ENCODE measurements around the gene SLC24A5.

The SLC24A5 gene

GRCh38 chr15:48112242-48112641 lies 8.5 kb upstream of the SLC24A5 start:
- DNase-seq: peak; percentile 9

GRCh38 chr15:48119277-48119676 lies 1.5 kb upstream of the SLC24A5 start:
- no peak for DNase-seq

GRCh38 chr15:48121849-48122248 lies 1.1 kb downstream of the SLC24A5 start:
- DNase-seq: no peak

DNA sequence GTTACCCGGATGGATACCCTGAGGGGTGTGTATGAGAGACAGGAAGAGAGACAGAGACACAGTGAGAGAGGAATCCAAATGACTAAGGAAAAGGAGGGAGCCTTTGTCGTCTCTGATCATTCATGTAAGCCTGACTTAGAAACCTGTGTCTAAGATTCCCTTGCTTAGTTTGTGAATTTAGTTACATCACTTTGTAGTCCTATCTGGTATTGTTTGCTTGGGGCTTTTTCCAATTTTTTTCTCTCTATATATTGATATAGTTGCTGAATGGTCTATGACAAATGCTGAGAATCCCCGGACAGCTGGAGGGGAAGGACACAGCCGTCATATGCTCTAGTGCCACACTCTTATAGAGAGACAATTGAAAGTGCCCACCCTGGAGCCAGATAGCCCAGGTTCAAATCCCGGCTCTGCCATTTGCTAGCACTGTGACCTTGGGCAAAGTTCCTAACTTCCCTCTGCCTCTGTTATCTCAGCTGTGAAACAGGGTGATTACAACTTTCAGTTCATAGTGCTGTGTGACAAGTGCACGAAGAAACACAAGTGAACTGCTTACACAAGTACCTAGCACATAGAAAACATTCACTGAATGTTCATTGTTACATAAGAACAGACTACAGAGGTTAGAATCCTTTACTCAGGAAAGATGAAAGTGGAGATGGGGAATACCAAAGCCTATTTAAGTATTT lies 6.0 kb downstream of the SLC24A5 start:
- no peak for DNase-seq

DNA sequence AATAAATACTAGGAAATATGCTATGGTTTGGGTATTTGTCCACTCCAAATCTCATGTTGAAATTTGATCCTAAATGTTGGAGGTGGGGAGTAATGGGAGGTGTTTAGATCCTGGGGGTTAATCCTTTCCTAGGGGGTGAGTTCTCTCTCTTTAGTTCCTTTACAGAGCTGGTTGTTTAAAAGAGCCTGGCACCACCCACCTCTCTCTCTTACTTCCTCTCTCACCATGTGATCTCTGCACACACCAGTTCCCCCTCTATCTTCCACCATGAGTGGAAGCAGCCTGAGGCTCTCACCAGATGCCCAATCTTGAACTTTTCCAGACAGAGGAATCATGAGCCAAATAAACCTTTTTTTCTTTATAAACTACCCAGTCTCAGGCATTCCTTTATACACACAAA lies 10.5 kb downstream of the SLC24A5 start:
- DNase-seq: no peak

DNA sequence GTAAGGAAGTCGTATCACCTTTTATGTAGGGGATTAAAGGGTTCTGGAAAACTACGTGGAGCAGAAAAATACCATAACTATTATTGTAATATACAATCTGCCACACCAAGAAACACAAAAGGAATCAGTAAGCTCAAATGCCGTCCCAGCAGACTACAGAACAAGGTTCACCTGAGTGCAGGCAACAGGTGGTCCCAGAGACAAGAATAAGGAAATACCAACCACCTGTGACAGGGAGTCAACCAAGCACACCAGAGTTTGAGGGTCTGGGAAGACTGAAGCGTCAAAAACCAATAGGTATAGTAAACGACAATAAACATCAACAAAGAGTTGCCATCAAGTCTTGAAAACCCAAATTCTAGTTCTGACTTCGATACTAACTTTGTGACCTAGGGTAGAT lies 12.1 kb downstream of the SLC24A5 start:
- no peak for DNase-seq

GRCh38 chr15:48143856-48144255 lies 23.1 kb downstream of the SLC24A5 start:
- peak; percentile 13 for DNase-seq

DNA sequence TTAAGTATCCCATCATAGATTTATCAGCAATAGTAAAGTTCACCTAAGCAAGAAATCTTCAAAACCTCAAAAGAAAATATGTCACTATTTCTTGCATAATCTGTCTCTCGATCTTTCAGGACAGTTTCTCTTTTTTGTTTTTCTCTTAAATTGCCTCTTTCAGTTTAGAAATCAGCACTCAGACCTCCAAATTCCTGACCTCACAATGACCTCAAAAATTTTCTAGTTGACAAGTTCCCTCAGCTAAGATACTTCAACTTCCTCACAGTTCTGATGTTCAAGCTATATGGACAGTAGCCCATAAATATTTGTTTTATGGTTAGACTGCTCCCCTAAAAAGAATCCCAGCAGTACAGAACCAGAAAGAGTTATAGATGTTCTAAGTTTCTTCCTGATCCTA lies 24.1 kb downstream of the SLC24A5 start:
- DNase-seq: peak; percentile 16

DNA sequence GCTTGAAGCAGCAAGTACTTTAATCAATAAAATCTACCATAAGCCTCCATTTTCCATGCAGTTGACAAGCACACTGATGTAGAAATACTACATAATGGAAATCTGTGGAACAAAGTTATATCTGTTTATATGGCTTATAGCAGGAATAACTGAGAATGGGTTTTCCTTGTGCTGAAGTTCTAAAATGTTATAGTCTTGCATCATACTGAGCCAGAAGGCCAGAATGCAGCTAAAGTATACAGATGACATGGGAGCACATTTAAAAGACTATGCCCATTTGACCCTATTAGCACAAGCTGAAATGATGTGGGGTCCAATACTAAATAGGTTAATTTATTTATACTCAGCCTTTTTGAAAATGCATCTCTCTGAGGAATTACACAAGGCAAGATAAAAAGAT lies 25.1 kb downstream of the SLC24A5 start:
- no peak for DNase-seq

DNA sequence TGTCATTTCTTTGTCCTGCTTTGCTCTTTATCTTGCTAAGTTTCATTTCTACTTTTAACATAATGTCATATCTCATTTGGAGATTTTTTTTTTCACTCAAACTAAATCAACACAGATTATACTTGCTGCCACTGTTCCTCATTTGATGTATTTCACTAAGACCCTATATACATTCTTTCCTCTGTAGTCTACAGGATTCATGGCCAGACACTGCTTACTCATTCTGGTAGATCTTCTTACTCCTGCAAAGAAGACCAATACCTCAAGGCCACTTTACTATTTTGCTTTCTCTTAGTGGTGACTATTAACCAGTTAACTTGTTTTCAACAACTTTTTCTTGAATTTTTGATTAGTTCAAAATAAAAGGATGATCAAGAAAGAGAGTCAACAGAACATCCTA lies 26.6 kb downstream of the SLC24A5 start:
- DNase-seq: no peak

- peak; percentile 59 for DNase-seq
Measured at GRCh38 chr15:48149858-48150257, 29.1 kb downstream of the SLC24A5 start.

DNA sequence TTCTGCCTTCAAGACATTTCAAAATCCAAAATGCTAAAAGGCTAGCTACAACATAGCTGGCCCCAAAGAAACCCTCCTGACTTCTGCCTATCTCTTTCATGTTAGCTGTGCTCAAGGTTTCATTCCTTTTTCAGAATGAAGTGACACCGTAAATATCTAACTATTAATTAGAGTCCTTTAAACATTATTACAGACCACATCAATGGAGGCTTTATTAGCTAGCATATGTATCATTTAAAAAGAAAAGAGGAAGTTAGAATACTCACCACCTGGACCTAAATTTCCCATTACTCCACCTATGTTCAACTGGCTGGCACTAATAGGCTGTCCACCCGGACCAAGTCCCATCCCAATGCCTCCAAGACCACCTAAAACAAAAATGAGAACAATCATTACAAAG lies 32.7 kb downstream of the SLC24A5 start:
- DNase-seq: no peak

GRCh38 chr15:48168616-48169015 lies 47.8 kb downstream of the SLC24A5 start:
- no peak for DNase-seq

DNA sequence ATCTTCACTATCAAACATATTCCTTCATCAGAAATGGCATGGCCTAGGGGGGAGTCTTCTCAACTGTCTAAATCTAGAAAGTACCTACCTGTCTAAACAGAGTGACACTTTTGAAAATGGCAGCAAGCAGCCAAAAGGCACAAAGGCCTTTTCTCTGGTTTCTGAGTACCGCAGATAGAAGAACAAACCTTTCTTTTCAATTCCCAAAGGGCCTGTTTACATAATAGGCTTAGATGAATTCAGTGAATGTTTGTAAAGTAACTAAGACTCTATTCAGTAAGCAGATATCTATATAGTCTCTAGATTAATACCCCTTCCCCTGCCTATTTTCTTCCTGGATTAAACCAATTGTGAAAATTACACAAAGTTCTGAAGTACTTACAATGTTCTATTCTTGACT lies 50.2 kb downstream of the SLC24A5 start:
- no peak for DNase-seq

DNA sequence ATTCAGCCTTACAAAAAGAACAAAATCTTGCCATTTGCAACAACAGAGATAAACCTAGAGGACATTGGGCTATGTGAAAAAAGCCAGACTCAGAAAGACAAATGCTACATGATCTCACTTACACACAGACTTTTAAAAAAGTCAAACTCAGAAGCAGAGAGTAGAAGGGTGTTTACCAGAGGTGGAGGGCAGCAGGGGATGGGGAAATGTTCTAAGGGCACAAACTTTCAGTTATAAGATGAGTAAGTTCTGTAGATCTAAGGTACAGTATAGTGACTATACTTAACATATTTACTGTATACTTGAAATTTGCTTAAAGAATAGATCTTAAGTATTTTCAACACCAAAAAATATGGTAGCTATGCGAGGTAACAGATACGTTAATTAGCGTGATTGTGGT lies 54.3 kb downstream of the SLC24A5 start:
- no peak for DNase-seq

GRCh38 chr15:48176112-48176511 lies 55.3 kb downstream of the SLC24A5 start:
- DNase-seq: no peak

- DNase-seq: no peak
Measured at GRCh38 chr15:48176957-48177356, 56.2 kb downstream of the SLC24A5 start.

GRCh38 chr15:48177383-48177765 lies 56.6 kb downstream of the SLC24A5 start:
- DNase-seq: peak; percentile 43

- DNase-seq: peak; percentile 68
Measured at GRCh38 chr15:48177766-48178647, 57.2 kb downstream of the SLC24A5 start, which contains the start of gene MYEF2. Gene MYEF2 (minus strand): TSS chr15:48178295. CDS start chr15:48178237, 58 bp downstream.

GRCh38 chr15:48178648-48178931 lies 57.8 kb downstream of the SLC24A5 start:
- no peak for DNase-seq

DNA sequence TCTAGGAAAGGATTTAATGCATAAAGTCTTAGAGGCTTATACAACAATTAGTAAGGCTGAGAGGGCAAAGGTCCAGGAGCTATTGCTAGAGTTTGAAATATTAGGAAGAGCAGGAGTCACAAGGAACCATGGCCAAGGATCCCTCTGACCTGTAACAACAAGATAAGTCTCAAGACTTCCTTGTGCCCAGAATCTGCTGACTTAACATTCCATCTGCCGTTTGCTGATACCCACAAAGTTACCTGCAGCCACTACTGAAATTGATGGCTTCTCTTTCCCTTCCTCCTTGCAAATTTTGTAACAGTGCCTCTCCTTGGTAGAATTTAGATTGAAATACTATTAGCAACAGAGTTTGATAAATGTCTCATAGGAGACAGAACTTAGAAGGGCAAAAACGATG lies 62.0 kb downstream of the SLC24A5 start:
- no peak for DNase-seq

- DNase-seq: no peak
Measured at GRCh38 chr15:48185529-48185928, 64.7 kb downstream of the SLC24A5 start.

GRCh38 chr15:48186271-48186670 lies 65.5 kb downstream of the SLC24A5 start:
- no peak for DNase-seq

DNA sequence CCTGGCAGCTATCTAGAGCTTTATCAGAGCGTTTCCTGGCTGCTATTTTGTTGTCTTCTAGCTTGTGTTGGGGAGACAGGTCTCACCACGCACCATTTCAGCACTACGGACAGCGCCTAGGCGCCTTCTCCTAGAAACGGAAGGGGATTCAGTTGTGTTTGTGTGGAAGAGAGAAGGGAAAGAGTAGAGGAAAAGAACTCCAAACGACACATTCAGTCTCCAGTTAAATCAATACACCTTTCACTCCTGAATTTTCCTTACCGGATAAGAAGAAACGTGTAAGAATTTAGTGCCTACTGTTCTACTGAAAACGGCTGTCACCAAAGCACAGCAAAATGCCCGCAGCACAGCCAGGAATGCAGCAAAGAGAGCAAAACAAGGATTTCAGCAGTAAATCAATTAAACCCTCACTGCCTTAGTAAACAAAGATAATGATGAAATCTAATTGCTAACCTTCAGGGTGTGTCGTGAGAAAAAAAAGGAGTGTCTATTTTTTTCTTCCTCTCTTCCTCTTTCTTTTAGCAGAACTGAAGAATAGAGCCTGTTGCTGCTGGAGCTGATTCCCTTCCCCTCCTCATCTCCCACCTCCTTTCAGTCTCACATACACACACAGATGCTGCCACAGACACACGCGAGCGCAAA lies 70.3 kb downstream of the SLC24A5 start:
- peak; percentile 79 for DNase-seq

All from fibroblast of skin of scalp (primary cell).